GM12864 (cell line): Measurements from ENCODE around the gene OLIG1.

Experiments
- DNase-seq: peaks from one replicate; pipeline ENCODE4 v3.0.0-alpha.2; 2011; ENCODE audit warnings: low read depth
- H3K4me3 ChIP-seq: 2 replicates; pipeline ENCODE4 v1.5.1; 2011; ENCODE audit warnings: mild to moderate bottlenecking, low read depth, low read length, control low read depth
- CTCF ChIP-seq: IDR thresholded peaks from 2 replicates; pipeline ENCODE4 v1.5.1; 2011; ENCODE audit warnings: low read depth, mild to moderate bottlenecking, moderate library complexity, low read length, control low read depth, inconsistent platforms; ENCODE audit errors: missing control alignments

Gene OLIG1

GRCh38 chr21:33023574-33024200, 46.3 kb upstream of the OLIG1 start:
- no peak overlapping the region for H3K4me3 ChIP-seq
- no peak for DNase-seq
- no peak for TF ChIP-seq CTCF

GRCh38 chr21:33024201-33025103, 45.5 kb upstream of the OLIG1 start:
- DNase-seq, result no peak
- no peak overlapping the region for H3K4me3 ChIP-seq
- no peak for TF ChIP-seq CTCF

- H3K4me3 ChIP-seq, result no peak overlapping the region
- no peak for TF ChIP-seq CTCF
- no peak for DNase-seq
Measured at GRCh38 chr21:33025106-33025488, 44.8 kb upstream of the OLIG1 start.

- DNase-seq, result no peak
- H3K4me3 ChIP-seq, result no peak within 1 kb of the TSS
- TF ChIP-seq CTCF, result no peak
Measured at GRCh38 chr21:33025489-33026442, 44.2 kb upstream of the OLIG1 start, which contains the start of gene OLIG2. Gene OLIG2 (plus strand): TSS chr21:33025935. CDS start chr21:33026863, 928 bp downstream.

- no peak for TF ChIP-seq CTCF
- H3K4me3 ChIP-seq, result no peak overlapping the region
- no peak for DNase-seq
Measured at GRCh38 chr21:33026443-33026858, 43.5 kb upstream of the OLIG1 start.

- DNase-seq, result no peak
- no peak for TF ChIP-seq CTCF
- no peak overlapping the region for H3K4me3 ChIP-seq
Measured at GRCh38 chr21:33026878-33027400, 43.0 kb upstream of the OLIG1 start.
